HEK293T (cell line): Measurements from ENCODE around the gene SCYL1.
A peak's percentile ranks its signal among the peaks of the same experiment; 100 is the strongest.

Experiments
- ARNT ChIP-seq: fragments of 450-650 bp; IDR thresholded peaks from 2 replicates; pipeline ENCODE4 v1.6.1; 2017; ENCODE audit warnings: mild to moderate bottlenecking
- BHLHE40 ChIP-seq: fragments of 450-650 bp; IDR thresholded peaks from 2 replicates; pipeline ENCODE4 v1.6.1; 2016; ENCODE audit warnings: mild to moderate bottlenecking, moderate library complexity, borderline replicate concordance
- ELF4 ChIP-seq: fragments of 450-650 bp; IDR thresholded peaks from 2 replicates; pipeline ENCODE4 v1.6.1; 2017; ENCODE audit warnings: antibody characterized with exemption
- FOXM1 ChIP-seq: fragments of 450-650 bp; IDR thresholded peaks from 2 replicates; pipeline ENCODE4 v1.6.1; 2017; ENCODE audit warnings: mild to moderate bottlenecking, borderline replicate concordance
- HDGF ChIP-seq: fragments of 450-650 bp; IDR thresholded peaks from 2 replicates; pipeline ENCODE4 v1.6.1; 2017; ENCODE audit warnings: antibody characterized with exemption, borderline replicate concordance
- L3MBTL2 ChIP-seq: fragments of 450-650 bp; conservative IDR thresholded peaks from 2 replicates; pipeline ENCODE4 v1.6.1; 2016; ENCODE audit warnings: mild to moderate bottlenecking
- NFRKB ChIP-seq: fragments of 450-650 bp; IDR thresholded peaks from 2 replicates; pipeline ENCODE4 v1.6.1; 2016; ENCODE audit warnings: mild to moderate bottlenecking, moderate library complexity
- SP1 ChIP-seq: fragments of 450-650 bp; IDR thresholded peaks from 2 replicates; pipeline ENCODE4 v1.6.1; 2017
- SUZ12 ChIP-seq: fragments of 450-650 bp; IDR thresholded peaks from 2 replicates; pipeline ENCODE4 v1.6.1; 2016; ENCODE audit warnings: mild to moderate bottlenecking
- ZNF384 ChIP-seq: fragments of 450-650 bp; IDR thresholded peaks from 2 replicates; pipeline ENCODE4 v1.6.1; 2016

- TF ChIP-seq SUZ12 = no peak
- no peak for TF ChIP-seq HDGF
- no peak for TF ChIP-seq ELF4
- TF ChIP-seq ARNT = no peak
- TF ChIP-seq NFRKB = no peak
- no peak for TF ChIP-seq ZNF384
- TF ChIP-seq BHLHE40 = no peak
- TF ChIP-seq L3MBTL2 = peak; percentile 78
- TF ChIP-seq FOXM1 = no peak
- TF ChIP-seq SP1 = no peak
Measured at GRCh38 chr11:65569164-65569972, 44.5 kb downstream of the SCYL1 start.
